GM12875 (cell line): Measurements from ENCODE around the gene ZBTB5.
A peak's percentile ranks its signal among the peaks of the same experiment; 100 is the strongest.

Experiments used
- H3K4me3 ChIP-seq: one replicate; pipeline ENCODE4 v1.5.1; 2011; ENCODE audit warnings: low read depth, low read length, control low read depth
- TF ChIP-seq, protein P1 (sequence below): IDR thresholded peaks from 2 replicates; pipeline ENCODE4 v1.5.1; 2011; ENCODE audit warnings: low read depth, mild to moderate bottlenecking, control low read depth, inconsistent platforms, low read length, moderate library complexity, borderline replicate concordance; ENCODE audit not compliant: insufficient read depth

The ZBTB5 gene

DNA sequence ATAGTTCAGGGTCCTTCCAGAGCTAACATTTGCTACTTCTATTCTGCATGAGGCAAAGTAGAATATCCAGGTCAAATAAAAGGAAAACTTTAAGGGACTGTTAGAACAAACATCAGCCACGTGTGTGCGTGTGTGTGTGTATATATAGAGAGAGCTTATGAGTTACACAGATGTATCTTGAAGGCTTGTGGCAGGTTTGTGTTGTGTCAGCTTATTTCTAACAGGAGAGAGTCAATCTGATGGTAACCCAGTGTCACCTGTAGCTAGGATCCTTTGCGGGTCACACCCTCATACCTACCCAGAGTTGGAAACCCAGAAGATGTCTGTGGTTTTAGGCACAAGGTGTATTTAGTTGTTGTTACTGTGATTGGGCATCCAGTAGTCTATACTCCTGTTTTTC, 33.2 kb upstream of the ZBTB5 start:
- TF ChIP-seq, protein P1, sequence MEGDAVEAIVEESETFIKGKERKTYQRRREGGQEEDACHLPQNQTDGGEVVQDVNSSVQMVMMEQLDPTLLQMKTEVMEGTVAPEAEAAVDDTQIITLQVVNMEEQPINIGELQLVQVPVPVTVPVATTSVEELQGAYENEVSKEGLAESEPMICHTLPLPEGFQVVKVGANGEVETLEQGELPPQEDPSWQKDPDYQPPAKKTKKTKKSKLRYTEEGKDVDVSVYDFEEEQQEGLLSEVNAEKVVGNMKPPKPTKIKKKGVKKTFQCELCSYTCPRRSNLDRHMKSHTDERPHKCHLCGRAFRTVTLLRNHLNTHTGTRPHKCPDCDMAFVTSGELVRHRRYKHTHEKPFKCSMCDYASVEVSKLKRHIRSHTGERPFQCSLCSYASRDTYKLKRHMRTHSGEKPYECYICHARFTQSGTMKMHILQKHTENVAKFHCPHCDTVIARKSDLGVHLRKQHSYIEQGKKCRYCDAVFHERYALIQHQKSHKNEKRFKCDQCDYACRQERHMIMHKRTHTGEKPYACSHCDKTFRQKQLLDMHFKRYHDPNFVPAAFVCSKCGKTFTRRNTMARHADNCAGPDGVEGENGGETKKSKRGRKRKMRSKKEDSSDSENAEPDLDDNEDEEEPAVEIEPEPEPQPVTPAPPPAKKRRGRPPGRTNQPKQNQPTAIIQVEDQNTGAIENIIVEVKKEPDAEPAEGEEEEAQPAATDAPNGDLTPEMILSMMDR: no peak
- H3K4me3 ChIP-seq: no peak overlapping the region

DNA sequence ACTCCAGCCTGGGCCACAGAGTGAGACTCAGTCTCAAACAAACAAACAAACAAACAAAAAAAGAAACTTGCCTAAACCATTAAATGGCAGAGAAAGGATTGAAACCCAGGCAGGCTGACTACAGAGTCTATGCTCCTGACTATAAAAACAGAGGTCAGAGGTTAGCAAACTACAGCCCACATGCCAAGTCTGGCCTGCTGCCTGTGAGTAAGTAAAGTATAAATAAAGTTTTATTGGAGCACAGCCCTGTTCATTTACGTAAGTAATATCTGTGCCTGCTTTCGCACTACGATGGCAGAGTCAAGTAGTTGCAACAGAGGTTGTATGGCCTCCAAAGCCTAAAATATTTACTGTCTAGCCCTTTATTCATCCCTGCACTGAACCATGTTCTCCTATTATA, 32.1 kb upstream of the ZBTB5 start:
- TF ChIP-seq, protein P1: no peak
- no peak overlapping the region for H3K4me3 ChIP-seq

DNA sequence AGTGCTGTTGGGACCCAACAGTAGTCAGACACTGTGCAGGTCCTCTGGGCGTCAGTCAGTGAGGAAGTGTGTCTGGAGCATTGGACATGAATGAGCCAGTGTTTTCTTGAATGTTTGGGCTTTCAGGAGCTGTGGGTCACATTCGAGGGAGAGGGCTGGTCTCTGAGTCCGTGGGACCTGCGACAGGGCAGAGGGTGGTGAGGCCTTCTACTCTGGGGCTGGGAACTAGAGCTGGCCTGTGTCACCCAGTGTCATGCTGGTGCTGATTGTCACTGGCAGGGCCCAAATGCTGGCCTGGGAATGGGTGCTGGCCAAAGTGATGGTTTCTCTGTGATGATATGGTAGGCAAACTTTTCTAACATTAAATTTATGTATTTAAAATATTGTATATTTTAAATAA, 30.8 kb upstream of the ZBTB5 start:
- no peak overlapping the region for H3K4me3 ChIP-seq
- TF ChIP-seq, protein P1: no peak

DNA sequence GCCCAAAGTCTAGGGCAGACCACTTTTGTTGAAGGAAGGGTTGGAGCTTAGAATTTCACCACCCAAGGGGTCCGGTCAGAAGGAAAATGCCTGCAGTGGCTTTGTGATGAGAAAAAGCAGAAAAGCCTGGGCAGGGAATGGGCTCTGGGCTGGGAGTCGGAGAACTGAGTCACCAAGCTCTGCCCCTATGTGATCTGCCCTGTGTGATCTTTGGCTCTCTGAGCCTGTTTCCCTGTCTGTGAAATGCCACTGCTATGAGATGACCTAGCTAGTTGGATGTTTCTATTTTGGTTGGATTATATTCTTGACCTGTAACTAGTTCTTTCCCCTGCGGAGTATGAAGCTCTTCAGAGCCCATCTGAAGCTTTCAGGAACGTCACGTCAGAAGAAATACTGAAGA, 30.3 kb upstream of the ZBTB5 start:
- TF ChIP-seq, protein P1: no peak
- H3K4me3 ChIP-seq: no peak overlapping the region

DNA sequence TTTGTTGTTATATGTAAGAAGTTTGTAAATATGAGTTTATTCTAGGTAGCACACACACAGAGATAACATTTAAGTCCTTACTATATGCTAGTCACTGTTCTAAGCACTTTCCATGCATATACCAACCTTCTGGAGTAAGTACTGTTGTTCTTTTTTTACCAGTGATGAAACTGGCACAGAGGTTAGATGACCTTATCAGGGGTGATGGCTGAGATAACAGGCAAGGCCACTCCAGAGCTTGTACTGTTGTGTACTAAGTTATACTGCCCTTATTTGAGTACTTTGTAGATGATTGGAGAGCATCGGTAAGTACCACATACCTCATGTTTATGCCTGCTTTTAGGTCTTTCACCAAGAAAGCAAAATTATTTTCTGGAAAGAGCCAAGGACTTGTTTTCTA, 26.7 kb upstream of the ZBTB5 start:
- TF ChIP-seq, protein P1: no peak

DNA sequence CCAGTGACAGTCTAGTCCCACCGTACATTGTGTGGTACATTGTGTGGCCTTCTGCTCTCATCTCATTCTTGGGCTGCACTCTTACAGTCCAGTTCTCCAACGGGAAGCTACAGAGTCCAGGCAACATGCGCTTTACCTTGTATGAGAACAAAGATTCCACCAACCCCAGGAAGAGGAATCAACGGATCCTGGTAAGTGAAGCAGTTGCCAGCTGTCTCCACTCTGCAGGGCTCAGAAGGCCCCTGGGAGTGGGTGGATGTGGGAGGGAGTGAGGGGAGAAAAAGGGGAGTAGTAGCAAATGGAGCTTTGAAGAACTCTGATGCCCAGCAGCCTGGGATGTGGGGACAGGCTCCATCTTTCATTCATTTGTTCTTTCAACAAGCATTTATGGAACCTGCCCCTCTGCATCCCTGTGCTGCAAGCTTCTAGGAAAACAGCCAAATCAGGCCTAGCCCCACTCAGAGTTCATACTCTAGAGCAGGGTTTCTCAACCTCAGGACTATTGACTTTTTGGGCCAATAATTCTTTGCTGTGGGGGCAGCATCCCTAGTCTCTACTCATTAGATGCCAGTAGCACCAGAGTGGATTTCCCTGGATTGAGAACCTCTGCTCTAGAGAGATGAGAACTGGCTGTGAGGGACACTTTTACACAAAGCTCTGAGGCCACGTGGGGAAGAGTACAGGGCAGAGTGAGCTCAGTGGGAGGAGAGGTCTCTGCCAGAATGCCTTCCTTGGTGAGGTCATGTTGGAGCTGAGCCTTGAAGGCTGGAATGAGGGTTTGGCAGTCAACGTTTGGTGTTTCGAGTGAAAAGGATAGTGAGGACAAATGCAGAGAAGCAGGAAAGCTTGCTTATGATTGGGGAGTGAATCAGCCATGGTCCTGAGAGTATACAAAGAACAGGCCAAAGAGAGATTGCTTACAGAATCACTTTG, 21.6 kb upstream of the ZBTB5 start:
- TF ChIP-seq, protein P1: no peak
- peak overlapping the region; percentile 64 for H3K4me3 ChIP-seq

More for the DNA sequence above, 26.7 kb upstream of the ZBTB5 start:
- no peak overlapping the region for H3K4me3 ChIP-seq

DNA sequence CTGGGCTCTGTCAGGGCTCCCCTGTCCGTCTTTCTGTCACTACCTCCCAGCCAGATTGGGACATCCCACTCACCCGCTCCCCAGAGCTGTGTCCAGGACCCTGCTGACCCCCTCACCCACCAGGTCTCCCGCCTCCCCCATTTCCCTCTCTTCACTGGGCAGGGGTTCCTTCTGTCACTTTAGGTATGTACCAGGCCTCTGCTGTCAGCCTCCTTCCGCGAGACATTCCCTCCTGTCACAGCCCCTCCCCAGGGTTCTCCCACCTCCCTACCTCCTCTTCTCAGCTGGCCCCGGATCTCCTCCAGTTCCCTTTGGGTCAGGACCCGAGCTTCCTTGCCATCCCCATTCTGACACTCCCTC, 21.0 kb upstream of the ZBTB5 start:
- TF ChIP-seq, protein P1: no peak
- H3K4me3 ChIP-seq: peak overlapping the region; percentile 64
